ENCODE results near the gene MICOS13. TPM values are rescaled to one million over a fixed set of nuclear protein-coding genes. Genes with fewer than 3 reads are reported as not detected.

Gene MICOS13
- total and polyA plus RNA-seq, 10 of the 15 experiments (the other 5 are each of a cell fraction or from before 2014, with no cell fraction given): 9.4 to 211 (median 51.3) TPM

DNA sequence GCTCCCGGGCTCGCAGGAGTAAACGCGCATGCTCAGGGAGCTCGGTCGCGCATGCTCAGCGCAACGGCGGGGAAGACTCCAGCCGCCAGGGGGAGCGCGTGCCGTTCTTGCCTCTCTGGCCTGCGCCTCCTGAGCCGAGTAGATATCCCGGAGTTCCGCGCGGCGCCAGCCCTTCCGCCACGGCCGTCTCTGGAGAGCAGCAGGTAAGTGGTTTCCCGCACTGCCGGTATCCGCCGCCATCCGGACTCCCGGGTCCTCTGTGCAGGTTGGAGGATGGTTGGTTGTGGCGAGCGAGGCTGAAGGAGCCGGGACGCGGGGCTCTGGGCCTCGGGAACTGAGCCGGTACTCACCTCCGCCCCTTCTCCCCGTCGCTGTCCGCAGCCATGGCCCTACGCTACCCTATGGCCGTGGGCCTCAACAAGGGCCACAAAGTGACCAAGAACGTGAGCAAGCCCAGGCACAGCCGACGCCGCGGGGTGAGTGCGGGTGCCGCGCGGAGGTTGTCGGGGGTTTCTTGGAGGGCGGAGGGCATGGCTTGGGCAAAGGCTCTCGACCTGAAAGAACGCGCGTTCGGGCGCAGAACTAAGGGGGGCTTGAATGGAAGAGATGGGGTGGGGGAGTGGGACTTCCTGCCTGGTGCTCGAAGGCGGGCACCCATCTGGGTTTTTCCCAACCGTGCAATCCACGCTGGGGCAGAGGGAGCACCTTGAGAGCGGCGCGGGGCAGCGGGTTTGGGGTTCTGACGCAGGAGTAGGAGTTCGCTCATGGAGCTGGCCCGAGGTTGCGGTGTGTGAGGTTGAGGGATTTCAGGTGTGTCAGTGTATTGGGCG lies 10.0 kb upstream of the MICOS13 start, which contains the start of gene RPL36 (continued):
- TF ChIP-seq ZNF207 (IDR thresholded peaks at IDR 0.05; ENCODE audit: borderline replicate concordance) (peak; percentile 98), EED (IDR thresholded peaks at IDR 0.05; ENCODE audit: low read depth) (0 out of 2 replicates have a peak, but pooled peaks have one; percentile 15), ZSCAN29 (IDR thresholded peaks at IDR 0.05) (peak; percentile 44; the same call in 1 of the 2 replicates), RCOR1 (conservative IDR thresholded peaks at IDR 0.05; ENCODE audit: low read depth, low read length) (0 out of 2 replicates have a peak, but pooled peaks have one; percentile 20), CBX3 (IDR thresholded peaks at IDR 0.05; ENCODE audit: borderline replicate concordance, low read depth) (no peak), KLF5 (IDR thresholded peaks at IDR 0.05; ENCODE audit: partially characterized antibody) (peak; percentile 79), MEF2A (IDR thresholded peaks at IDR 0.05; ENCODE audit: insufficient read depth, low read depth, low read length) (0 out of 2 replicates have a peak, but pooled peaks have one; percentile 43), IRF4 (IDR thresholded peaks at IDR 0.05; ENCODE audit: low read depth, low read length) (peak; percentile 50; the same call in 1 of the 2 replicates), ZZZ3 (IDR thresholded peaks at IDR 0.05; ENCODE audit: control insufficient read depth, insufficient read length, low read depth) (no peak), SP1 (IDR thresholded peaks at IDR 0.05; ENCODE audit: low read depth, low read length) (peak; percentile 86), NRF1 (conservative IDR thresholded peaks at IDR 0.05; ENCODE audit: low read depth, low read length) (peak; percentile 100), ASH2L (IDR thresholded peaks at IDR 0.05; ENCODE audit: borderline replicate concordance, low read depth) (peak; percentile 91; the same call in 1 of the 2 replicates)
- TF ChIP-seq, protein P1, sequence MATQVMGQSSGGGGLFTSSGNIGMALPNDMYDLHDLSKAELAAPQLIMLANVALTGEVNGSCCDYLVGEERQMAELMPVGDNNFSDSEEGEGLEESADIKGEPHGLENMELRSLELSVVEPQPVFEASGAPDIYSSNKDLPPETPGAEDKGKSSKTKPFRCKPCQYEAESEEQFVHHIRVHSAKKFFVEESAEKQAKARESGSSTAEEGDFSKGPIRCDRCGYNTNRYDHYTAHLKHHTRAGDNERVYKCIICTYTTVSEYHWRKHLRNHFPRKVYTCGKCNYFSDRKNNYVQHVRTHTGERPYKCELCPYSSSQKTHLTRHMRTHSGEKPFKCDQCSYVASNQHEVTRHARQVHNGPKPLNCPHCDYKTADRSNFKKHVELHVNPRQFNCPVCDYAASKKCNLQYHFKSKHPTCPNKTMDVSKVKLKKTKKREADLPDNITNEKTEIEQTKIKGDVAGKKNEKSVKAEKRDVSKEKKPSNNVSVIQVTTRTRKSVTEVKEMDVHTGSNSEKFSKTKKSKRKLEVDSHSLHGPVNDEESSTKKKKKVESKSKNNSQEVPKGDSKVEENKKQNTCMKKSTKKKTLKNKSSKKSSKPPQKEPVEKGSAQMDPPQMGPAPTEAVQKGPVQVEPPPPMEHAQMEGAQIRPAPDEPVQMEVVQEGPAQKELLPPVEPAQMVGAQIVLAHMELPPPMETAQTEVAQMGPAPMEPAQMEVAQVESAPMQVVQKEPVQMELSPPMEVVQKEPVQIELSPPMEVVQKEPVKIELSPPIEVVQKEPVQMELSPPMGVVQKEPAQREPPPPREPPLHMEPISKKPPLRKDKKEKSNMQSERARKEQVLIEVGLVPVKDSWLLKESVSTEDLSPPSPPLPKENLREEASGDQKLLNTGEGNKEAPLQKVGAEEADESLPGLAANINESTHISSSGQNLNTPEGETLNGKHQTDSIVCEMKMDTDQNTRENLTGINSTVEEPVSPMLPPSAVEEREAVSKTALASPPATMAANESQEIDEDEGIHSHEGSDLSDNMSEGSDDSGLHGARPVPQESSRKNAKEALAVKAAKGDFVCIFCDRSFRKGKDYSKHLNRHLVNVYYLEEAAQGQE (IDR thresholded peaks at IDR 0.05; ENCODE audit: low read depth, low read length): peak; percentile 30; the same call in 1 of the 2 replicates
- TF ChIP-seq, protein P2, sequence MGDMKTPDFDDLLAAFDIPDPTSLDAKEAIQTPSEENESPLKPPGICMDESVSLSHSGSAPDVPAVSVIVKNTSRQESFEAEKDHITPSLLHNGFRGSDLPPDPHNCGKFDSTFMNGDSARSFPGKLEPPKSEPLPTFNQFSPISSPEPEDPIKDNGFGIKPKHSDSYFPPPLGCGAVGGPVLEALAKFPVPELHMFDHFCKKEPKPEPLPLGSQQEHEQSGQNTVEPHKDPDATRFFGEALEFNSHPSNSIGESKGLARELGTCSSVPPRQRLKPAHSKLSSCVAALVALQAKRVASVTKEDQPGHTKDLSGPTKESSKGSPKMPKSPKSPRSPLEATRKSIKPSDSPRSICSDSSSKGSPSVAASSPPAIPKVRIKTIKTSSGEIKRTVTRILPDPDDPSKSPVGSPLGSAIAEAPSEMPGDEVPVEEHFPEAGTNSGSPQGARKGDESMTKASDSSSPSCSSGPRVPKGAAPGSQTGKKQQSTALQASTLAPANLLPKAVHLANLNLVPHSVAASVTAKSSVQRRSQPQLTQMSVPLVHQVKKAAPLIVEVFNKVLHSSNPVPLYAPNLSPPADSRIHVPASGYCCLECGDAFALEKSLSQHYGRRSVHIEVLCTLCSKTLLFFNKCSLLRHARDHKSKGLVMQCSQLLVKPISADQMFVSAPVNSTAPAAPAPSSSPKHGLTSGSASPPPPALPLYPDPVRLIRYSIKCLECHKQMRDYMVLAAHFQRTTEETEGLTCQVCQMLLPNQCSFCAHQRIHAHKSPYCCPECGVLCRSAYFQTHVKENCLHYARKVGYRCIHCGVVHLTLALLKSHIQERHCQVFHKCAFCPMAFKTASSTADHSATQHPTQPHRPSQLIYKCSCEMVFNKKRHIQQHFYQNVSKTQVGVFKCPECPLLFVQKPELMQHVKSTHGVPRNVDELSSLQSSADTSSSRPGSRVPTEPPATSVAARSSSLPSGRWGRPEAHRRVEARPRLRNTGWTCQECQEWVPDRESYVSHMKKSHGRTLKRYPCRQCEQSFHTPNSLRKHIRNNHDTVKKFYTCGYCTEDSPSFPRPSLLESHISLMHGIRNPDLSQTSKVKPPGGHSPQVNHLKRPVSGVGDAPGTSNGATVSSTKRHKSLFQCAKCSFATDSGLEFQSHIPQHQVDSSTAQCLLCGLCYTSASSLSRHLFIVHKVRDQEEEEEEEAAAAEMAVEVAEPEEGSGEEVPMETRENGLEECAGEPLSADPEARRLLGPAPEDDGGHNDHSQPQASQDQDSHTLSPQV (IDR thresholded peaks at IDR 0.05): 0 out of 2 replicates have a peak, but pooled peaks have one; percentile 56
- TF ChIP-seq, protein P3, sequence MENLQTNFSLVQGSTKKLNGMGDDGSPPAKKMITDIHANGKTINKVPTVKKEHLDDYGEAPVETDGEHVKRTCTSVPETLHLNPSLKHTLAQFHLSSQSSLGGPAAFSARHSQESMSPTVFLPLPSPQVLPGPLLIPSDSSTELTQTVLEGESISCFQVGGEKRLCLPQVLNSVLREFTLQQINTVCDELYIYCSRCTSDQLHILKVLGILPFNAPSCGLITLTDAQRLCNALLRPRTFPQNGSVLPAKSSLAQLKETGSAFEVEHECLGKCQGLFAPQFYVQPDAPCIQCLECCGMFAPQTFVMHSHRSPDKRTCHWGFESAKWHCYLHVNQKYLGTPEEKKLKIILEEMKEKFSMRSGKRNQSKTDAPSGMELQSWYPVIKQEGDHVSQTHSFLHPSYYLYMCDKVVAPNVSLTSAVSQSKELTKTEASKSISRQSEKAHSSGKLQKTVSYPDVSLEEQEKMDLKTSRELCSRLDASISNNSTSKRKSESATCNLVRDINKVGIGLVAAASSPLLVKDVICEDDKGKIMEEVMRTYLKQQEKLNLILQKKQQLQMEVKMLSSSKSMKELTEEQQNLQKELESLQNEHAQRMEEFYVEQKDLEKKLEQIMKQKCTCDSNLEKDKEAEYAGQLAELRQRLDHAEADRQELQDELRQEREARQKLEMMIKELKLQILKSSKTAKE (IDR thresholded peaks at IDR 0.05; ENCODE audit: low read depth, poor library complexity, severe bottlenecking): peak; percentile 18
- TF ChIP-seq, protein P4, sequence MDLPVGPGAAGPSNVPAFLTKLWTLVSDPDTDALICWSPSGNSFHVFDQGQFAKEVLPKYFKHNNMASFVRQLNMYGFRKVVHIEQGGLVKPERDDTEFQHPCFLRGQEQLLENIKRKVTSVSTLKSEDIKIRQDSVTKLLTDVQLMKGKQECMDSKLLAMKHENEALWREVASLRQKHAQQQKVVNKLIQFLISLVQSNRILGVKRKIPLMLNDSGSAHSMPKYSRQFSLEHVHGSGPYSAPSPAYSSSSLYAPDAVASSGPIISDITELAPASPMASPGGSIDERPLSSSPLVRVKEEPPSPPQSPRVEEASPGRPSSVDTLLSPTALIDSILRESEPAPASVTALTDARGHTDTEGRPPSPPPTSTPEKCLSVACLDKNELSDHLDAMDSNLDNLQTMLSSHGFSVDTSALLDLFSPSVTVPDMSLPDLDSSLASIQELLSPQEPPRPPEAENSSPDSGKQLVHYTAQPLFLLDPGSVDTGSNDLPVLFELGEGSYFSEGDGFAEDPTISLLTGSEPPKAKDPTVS (IDR thresholded peaks at IDR 0.05; ENCODE audit: low read depth, low read length): peak; percentile 66; the same call in 1 of the 2 replicates

All from GM12878 (cell line).